GM19455 (cell line): Measurements from ENCODE around the gene CRYBA2.

ENCODE experiments used
- ATAC-seq: cut with Tn5 transposase; IDR thresholded peaks from one replicate; pipeline ENCODE4 v1.9.1; 2021; ENCODE audit not compliant: unreplicated experiment

CRYBA2 gene, protein sequence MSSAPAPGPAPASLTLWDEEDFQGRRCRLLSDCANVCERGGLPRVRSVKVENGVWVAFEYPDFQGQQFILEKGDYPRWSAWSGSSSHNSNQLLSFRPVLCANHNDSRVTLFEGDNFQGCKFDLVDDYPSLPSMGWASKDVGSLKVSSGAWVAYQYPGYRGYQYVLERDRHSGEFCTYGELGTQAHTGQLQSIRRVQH

DNA sequence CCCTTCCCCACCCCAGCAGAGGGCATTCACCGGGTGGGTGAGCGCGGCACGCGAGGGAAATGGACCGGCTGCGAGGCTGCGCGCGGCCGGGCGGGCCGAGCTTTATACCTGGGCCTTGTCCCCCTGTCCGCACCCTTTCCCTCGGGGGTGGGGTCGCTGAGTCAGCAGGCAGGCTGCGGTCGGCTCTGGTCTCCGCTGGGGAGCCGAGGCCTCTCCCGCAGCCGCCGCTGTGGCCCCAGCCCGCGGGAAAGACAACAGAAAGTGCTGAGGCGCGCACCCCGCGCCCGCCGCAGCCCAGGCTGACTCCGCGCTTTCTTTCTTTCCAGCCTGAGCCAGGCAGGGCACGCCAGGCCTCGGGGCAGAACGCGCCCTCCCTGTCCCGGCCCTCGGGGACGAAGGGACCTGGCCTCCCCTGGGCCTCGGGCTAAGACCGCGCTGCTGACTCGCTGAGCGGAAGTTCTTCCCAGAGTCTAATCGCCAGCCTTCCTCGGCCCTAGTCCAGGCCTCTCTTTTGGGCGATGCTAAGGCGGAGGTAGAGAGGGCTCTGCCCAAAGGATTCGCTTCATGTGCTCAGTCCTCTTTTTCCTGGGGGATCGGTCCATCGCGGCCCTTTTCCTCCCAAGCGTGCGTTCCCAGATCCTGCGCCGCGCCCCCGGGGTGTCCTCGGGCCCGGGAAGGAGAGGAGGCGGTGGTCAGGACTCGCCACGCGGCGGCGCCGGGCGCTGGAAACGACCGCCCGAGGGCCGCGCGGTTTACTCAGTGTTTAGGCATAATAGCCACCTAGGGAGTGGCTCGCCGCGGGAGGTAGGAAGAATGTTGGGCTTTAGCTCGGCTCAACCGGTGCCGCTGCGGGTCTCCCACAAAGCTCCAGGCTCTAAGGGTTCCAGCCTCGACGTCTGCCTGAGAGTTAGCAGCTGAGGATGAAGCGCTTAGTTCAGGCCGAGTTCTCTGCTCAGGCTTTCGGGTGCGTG, at the start of gene CRYBA2:
CRYBA2 (minus strand) TSS at position 78 of the 971 bp plus-strand sequence. CDS start 246 bp downstream, outside the sequence.
- no peak for ATAC-seq

DNA sequence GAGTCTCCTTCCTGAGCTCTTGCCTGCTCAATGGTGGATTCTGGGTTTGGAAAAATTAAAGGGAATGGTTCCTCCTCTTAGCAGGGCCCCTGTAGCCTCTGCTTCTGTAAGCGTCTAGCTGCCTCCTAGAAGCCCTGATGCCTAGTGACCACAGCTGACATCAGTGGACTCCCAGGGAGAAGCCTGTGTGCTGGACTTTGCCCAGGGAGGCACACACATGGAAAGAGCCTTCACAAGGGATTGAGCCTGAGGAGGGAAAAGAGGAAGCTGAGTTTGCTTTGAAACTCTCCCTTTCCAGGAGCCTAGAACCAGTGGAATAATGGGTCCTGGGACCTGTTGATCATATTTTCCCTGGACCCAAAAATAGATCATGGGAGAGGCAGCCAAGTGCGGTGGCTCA, 49.5 kb upstream of the CRYBA2 start:
- ATAC-seq = no peak

DNA sequence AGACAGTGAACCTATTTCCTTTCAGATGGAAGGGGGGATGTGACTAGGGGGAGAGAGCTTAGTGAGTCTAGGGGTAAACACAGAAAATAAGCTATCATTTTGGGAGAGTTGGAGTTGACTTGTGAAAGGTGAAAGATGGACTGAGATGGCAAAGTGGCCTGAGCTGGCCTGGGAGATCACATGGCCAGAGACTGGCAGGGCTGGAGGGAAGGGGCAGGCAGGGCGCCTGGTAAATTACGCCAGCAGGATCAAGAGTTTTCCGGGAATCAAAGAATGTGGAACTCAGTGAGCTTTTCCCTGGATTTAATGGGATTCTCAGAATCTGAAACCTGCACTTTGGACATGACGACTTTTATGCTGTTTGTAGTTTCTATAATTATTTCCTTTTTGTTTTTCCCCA, 48.9 kb upstream of the CRYBA2 start:
- no peak for ATAC-seq

DNA sequence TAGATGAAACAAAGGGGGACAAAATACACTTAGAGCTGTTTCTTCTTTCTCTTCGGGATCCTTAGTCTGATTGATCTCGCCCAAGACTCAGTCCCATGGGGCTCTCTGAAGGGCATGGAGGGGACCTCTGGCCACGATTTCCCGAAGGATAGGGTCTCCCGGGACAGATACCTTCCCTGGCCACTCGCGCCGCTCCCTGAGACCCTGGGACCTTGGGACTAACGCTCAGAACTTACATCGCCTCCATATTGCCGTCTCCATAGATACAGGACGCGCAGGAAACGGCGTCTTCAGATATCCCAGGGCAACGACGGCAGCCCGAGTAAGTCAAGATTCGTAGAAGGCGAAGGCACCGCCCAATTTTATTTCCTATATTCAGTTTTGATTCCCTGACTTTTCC, 48.0 kb upstream of the CRYBA2 start, which contains the start of gene CFAP65:
CFAP65 (minus strand) TSS at position 265 of the 400 bp plus-strand sequence. CDS start 2,468 bp downstream, outside the sequence.
- no peak for ATAC-seq

DNA sequence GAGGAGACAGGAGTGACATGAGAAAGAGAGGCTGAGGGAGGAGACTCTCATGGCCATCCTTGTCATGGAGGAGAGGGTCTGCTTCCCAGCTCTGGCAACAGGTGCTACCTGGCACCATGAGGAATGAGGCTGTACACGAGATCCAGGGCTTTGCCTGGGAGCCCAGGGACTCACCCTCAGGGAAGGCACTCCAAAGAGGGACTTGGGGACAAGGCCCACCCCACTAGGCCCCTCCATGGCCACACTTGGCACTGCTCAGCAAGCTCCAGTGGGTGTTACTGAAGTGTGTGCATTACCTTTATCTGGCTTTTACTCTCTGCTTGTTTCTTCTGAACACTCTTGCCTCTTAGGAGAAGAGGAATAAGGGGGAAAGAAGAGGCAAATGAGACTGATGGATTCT, 45.4 kb upstream of the CRYBA2 start:
- no peak for ATAC-seq

DNA sequence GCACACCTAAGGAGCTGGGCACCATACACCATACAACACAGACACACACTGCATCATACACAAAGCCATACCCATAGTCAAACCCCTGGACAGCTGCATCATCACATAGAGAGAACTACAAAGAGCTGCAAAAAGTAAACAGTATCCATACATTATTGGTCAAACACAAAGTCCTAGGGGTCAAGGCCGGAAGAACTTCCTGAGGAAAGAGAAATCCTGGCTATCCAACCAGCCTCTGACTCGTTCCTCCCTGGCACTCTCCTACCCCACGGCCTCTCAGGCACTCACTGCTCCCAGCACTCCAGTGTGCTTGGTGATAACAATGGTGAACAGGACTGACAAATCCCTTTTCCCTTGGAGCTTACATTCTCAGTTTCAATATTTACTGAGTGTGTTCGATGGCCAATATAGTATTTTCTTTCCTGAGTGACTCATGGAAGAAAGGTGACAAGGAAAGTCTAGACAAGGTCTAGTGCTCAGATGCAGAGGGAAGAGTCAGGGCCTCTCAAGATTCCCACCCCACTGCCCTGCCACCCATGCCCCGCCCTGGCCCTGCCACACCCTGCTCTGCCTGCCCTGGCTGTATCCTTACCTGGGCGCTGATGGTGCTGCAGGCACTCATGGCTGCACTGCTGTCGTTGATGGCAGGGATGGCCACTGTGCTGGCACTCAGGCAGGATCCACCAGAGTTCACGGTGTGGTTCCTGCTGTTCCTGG, 44.7 kb upstream of the CRYBA2 start:
- ATAC-seq = no peak

DNA sequence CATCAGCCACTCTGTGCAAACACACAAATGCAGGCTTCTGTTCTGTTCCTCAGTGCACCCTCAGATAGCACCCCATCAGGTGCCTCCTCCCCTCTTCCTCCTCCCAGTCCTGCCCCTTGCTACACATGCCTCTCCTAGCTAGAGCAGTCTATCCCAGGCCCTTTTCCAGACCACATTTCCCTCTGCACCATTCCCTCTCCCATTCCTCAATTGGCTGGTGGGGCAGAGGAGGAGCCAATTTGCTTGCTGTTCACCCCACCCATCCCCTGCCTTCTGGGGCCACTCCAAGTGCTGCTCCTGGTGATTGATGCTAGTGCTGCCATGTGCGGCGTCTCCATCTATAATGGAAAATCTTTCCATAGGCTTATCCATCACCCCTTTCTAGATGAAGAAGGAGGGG, 42.7 kb upstream of the CRYBA2 start:
- no peak for ATAC-seq

DNA sequence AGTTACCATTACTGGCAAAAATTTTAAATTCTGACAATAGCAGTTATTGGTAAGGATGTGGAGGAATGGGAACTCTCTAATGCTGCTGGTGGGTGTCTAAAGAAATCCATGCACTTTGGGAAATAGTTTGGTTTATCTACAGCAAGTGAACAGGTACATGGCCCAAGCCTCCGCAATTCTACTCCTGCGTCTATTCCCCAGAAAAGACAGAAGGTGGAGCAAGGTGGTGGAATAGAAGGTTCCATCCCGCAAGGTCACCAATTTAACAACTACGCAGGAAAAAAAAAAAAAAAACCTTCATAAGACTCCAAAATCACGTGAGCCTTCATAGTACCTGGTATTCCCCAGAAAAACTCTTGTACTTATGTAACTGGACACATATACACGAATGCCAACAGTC, 41.6 kb upstream of the CRYBA2 start:
- no peak for ATAC-seq

DNA sequence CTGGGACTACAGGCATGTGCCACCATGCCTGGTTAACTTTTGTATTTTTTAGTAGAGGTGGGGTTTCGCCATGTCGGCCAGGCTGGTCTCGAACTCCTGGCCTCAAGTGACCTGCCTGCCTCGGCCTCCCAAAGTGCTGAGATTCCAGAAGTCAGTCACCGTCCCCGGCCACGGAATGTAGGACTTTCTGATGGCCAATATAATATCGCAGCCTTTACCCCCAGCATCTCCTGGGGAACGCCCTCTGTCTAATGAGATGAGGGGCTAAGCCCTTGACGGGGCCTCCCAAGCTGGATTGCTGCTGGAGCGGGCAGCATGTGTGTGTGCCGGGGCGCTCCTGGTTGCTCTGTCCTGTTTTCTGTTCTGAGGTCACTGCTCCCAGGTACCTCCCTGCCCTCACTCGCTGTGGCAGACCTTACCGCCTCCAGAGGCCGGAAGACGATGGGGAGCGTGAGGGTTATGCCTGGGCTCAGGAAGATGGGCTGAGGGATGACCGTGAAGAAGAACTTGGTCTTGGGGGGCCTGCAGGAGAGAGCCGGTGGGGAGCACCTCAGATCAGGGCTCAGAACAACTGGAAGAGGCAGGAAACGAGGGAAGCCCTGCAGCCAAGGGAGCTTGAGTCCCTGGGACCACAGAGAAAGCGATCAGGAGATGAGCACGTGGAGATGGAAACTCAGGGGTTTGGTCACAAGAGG, 39.0 kb upstream of the CRYBA2 start:
- ATAC-seq = no peak

DNA sequence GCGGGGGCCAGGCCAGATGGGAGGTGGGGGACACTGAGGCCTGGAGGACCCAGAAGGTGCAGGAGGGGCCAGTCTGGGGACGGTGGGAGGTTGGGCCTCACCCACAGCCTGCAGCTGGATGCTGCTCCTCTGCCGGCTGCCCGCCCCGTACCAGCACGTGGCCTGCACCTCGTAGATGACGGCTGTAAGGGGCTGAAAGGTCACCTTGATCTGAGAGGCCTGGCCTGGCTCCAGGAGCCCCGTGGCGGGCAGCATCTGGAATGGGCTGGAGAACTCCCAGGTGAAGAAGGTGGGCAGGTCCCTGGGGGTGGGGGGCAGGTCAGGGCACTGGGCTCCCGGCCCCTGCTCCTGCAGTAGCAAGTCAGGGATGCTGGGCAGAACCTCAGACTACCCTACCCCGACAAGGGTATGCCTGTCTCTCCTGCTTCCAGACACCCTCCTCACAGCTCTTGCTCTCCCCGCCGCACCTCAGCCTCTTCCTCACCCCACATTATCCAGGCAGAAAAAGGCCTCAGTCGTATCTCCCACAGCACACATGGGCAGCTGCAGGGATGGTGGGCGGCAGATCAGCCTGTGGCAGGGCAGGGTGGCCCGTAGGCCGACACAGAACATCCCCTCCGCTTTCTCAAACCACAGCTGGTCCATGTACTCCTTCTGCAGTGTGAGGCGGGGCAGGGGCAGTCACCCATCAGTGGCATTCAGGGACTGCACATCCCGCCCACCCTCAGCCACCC, 38.0 kb upstream of the CRYBA2 start:
- no peak for ATAC-seq

DNA sequence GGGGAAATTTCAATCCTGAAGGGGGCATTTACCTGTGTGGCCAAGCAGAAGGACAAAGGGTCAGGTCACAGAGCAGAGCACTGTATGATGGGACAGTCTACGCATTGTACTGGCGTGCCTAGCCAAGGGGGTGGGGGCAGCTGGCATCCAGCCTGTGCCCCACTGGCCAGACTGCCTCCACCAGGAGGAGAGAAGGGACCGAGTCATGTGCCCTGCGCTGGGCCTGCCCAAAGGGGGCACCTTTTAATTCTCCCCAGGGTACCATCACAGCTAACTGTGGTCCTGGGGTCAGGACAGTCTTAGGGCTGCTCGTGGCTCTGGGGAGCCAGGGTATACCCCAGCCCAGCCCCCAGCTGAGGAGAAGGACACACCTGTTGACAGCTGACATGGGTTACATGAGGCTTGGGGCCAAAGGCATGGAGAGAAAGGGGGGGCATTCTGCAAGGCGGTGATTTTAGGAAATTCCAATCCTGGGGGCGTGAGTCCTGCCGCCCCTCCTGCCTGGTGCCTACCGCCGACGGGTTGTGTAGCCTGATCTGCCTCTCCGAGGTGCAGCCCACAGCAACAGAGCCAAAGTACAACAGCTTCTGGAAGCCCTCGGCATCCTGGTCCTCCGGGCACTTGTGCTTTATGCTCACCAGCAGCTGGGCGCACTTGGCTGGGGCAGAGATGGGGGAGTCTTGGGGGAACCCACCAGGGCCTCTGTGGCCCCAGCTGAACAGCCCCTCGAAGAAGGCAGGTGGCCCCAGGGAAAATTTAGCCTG, 37.1 kb upstream of the CRYBA2 start:
- ATAC-seq = no peak

DNA sequence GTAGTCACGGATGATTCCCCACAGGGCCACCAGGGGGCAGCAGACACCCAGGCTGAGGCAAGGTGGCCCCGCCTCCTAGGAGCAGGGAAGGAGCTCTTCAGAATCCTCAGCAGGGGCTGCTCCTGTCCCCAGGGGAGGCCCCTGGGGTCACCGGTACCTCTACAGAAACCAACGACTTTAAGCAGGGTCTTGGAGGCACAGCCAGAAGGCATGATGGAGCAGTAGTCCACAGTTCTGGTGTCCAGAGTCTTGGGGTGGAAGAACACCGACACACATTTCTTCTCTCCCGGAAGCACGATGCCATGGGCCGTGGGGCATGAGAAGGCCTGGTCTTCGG, 36.6 kb upstream of the CRYBA2 start:
- peak; percentile 88 for ATAC-seq

DNA sequence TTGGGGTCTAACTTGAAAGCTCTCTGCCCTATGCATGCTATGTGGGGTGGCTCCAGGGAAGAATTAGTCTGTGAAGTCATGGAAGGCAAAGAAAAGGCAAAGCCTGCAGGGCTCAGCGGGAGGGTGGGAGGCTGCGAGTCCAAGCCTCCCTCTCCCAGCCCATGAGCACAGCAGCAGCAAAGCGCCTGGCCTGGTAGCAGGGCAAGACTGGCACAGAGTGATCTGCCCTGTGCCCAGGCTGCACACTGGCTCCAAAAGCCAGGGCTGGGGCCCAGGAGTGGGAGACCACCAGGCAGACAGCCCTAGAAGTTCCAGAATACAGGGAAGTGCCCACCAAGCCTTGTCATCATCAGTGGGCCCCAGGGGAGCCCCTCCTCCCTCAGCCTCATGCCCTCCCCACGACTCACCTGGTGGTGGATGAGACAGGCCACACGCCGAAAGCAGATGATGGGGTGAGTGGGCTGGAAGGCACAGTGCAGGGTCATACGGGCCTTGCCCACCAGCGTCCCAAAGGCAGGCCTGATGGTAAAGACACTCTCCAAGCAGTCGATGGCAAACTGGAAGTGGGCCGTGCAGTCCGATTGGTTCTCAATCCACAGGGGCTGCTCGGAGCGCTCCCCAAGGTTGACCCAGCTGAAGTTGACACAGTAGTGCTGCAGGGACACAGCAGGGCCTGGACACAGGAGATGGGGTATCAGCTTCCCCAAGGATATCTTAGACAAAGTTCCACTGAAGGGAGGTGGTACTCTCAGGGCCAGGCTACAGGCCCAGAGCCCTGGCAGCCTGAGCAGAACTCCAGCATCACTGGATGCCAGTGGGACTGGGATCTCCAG, 36.0 kb upstream of the CRYBA2 start:
- ATAC-seq = peak; percentile 13

DNA sequence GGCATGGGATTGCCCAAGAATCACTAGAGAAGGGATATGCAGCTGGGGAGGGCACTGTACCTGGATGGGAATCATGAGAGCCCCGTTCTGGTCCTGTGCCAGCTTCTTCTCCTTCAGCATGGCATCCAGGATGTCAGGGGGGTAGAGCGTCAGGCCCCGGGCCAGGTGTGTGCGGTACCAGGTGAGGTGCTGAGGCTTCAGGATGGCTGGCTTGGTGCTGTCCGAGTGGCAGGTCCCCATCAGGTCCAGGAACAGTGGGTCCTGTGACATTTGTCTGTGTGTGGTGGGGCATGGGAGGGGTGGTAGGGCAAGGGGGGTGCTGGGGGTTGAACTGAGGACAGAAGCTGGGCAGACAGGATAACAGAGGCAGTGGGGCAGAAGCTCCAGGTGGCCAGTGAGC, 34.9 kb upstream of the CRYBA2 start:
- ATAC-seq = no peak

DNA sequence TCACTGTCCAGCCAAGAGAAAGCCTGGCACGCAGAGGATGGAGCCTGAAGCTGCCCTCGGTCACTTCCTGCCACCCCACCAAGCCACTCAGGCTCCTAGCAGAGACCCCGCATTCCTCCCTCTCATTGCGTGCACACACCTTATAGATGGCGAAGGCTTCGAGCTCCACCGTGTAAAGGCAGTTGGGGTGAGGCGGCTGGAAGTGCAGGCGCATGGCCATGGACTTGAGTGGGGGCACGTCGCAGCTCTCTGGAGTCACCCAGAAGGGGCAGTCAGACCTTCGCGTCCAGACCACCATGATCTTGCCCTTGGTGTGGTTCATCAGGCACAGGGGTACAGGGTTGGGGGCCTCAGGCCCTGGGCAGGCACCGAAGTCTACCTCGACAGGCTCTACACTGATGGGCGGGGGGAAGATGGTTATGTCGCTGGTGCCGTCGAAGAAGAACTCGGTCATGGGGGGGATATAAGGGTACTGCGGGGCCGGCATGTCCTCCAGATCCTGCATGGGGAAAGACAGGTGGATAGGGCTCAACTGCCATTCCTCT, 34.4 kb upstream of the CRYBA2 start:
- no peak for ATAC-seq

DNA sequence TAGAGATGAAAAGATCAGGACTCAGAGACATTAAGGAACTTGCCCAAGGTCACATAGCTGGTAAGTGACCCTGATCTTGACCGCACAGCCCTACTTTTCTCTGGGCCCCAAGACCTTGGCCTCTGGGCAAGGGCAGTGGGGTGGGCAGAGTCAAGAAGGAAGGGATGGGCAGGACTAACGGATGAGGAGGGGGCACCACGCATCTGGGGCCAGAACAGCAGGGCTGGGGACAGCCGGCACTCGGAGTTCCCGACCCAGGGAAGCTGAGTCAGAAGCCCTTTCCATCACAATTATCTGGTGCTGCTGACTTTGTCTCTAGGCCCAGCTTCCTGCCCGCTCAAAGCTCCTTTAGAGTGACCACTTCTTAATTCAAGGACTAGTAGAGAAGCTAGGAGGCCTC, 33.7 kb upstream of the CRYBA2 start:
- no peak for ATAC-seq

DNA sequence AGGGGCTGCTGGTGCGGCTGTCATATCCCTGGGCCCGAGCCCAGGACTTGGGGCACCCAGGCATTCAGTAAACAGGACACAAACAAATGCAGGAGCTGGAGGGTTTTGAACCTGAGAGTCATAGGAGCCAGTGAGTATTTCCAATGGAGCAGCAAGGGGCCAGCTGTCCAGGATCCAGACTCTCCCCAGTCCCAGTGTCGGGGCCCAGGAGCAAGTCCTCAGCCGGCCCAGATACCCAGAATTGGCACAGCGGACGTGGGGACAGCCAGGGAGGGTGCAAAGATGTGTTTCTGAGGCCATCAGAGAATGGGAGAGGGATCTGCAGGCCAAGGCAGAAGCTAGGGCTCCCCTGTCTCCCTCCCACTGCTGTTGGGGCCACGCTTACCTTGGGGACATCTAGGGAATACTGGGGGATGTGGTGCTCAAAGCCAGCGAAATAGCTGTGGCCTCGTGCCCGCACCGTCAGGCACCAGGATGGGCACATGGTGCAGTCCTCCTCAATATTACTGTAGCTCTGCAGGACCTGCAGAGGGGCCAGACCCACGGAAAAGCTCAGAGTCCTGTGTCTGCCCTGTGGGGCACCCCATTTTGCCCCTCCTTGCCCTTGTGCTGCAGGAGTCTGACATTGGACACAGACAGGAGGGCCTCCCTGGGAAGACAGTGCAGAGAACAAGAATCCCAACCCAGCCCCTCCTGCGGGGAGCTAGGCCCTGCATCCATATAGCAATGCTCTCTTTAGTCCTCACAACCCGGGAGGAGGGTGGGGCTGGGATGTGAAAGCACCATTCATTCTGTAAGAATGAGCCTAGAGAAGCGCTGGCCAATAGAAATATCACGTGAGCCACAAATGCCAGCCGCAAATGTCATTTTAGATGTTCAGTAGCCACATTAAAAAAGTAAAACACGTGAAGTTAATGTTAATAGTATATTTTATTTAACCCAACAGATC, 32.7 kb upstream of the CRYBA2 start:
- ATAC-seq = no peak
